Measurements from ENCODE around the gene PPIB.

The PPIB gene

GRCh38 chr15:64153480-64154367 is 9.1 kb downstream of the PPIB start:
- ChIA-PET POLR2A (interaction anchor here (0.6 to 1.3 kb wide), 4 partner anchors 9 to 431 kb away, joined by 3 to 10 read pairs (median 3); no protein-coding TSS in a partner anchor), CTCF (interaction anchor here (0.6 to 5.4 kb wide), 34 partner anchors 8 to 545 kb away, joined by 3 to 59 read pairs (median 4); partner anchors contain the start of genes CIAO2A, PPIB and SNX1)
- TF ChIP-seq, protein P1, sequence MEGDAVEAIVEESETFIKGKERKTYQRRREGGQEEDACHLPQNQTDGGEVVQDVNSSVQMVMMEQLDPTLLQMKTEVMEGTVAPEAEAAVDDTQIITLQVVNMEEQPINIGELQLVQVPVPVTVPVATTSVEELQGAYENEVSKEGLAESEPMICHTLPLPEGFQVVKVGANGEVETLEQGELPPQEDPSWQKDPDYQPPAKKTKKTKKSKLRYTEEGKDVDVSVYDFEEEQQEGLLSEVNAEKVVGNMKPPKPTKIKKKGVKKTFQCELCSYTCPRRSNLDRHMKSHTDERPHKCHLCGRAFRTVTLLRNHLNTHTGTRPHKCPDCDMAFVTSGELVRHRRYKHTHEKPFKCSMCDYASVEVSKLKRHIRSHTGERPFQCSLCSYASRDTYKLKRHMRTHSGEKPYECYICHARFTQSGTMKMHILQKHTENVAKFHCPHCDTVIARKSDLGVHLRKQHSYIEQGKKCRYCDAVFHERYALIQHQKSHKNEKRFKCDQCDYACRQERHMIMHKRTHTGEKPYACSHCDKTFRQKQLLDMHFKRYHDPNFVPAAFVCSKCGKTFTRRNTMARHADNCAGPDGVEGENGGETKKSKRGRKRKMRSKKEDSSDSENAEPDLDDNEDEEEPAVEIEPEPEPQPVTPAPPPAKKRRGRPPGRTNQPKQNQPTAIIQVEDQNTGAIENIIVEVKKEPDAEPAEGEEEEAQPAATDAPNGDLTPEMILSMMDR (IDR thresholded peaks at IDR 0.05; ENCODE audit: control extremely low read depth, extremely low read depth, low read depth, missing control alignments) = peak; percentile 99
- DNase-seq (ENCODE audit: extremely low spot score) = peak; percentile 92

DNA sequence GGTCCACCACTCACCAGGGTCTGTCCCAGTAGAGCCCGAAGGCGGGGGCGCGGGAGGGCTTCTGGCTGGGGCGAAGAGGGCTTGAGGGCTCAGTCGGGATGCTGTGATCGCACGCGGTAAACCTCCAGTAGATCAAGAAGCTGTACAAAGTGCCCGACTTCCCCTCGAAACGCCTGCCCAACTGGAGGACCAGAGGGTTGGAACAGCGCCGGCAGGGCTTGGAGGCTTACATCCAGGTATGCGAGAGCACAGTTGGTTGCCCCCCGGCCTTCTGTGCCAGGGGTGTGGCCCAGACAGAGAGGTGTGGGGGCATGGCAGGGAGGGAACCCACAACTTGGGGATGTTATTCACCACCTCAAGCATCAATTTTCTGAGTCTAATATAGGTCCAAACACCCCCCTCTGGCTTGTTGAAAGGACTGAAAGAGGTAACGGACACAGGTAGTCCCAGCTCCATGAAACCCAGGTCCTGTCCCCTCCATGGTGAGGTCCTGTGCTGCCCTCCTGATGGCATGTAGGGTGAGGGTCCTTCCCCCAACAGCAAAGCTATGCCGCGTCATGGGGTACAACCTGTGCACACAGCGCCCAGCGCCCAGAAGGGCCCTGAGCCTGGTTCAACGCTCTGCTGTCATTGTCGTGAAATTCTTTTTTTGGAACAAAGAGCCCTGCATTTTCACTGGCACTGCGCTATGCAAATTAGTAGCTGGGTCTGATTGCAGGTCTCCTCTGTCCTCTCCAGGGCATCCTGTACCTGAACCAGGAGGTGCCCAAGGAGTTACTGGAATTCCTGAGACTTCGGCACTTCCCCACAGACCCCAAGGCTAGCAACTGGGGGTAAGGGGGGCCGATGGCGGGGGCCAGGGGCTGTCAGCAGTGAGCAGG is 10.1 kb downstream of the PPIB start:
- POLR2A ChIA-PET = interaction anchor here (0.5 to 1.3 kb wide), 4 partner anchors 8 to 106 kb away, joined by 3 to 10 read pairs (median 3); no protein-coding TSS in a partner anchor
- TF ChIP-seq, protein P1 (IDR thresholded peaks at IDR 0.05; ENCODE audit: control extremely low read depth, extremely low read depth, low read depth, missing control alignments) = no peak
- DNase-seq (ENCODE audit: extremely low spot score) = peak; percentile 36

GRCh38 chr15:64151727-64152506 is 10.9 kb downstream of the PPIB start, which contains the start of gene SNX22:
Gene SNX22 (plus strand): TSS chr15:64151731. CDS start chr15:64151776, 45 bp downstream.
- ChIA-PET CTCF (interaction anchor here (0.8 to 5.4 kb wide), 7 partner anchors 7 to 130 kb away, joined by 3 to 59 read pairs (median 20); partner anchors contain the start of genes CIAO2A, PPIB and SNX1), POLR2A (interaction anchor here (0.5 kb wide), 1 partner anchor 107 kb away, joined by 3 read pairs; no protein-coding TSS in a partner anchor)
- TF ChIP-seq, protein P1 (IDR thresholded peaks at IDR 0.05; ENCODE audit: control extremely low read depth, extremely low read depth, low read depth, missing control alignments) = no peak
- peak; percentile 40 for DNase-seq (ENCODE audit: extremely low spot score)

More for the DNA sequence above, 10.1 kb downstream of the PPIB start:
- CTCF ChIA-PET = interaction anchor here (0.6 to 5.4 kb wide), 32 partner anchors 8 to 544 kb away, joined by 3 to 59 read pairs (median 4); partner anchors contain the start of genes CIAO2A, PPIB and SNX1

GRCh38 chr15:64149893-64150578 is 12.8 kb downstream of the PPIB start:
- ChIA-PET POLR2A (interaction anchor here (0.6 to 0.7 kb wide), 4 partner anchors 9 to 659 kb away, joined by 3 to 6 read pairs (median 4); no protein-coding TSS in a partner anchor), CTCF (interaction anchor here (1.0 to 5.4 kb wide), 6 partner anchors 8 to 52 kb away, joined by 3 to 44 read pairs (median 3); partner anchors contain the start of gene PPIB)
- no peak for DNase-seq (ENCODE audit: extremely low spot score)
- TF ChIP-seq, protein P1 (IDR thresholded peaks at IDR 0.05; ENCODE audit: control extremely low read depth, extremely low read depth, low read depth, missing control alignments) = no peak

DNA sequence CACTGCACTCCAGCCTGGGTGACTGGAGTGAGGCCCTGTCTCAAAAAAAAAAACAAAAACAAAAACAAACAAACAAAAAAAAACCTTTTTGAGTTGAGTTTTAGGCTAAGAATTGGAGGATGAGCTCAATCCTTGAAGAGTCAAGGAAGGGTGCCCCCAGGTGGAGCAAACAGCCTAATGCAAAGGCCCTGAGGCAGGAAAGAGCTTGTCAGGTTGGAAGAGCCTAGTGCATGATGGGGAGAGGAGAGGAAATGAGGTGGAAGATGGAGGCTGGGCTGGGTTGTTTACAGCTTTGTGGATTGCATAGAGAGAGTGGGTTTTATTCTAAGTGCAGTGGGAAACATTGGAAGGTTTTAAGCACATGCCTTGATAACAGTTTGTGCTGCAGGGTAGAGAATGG is 13.4 kb downstream of the PPIB start:
- no peak for DNase-seq (ENCODE audit: extremely low spot score)
- ChIA-PET CTCF (interaction anchor here (0.9 to 1.6 kb wide), 11 partner anchors 8 to 540 kb away, joined by 3 to 4 read pairs (median 3); partner anchors contain the start of gene PPIB), POLR2A (interaction anchor here (0.6 to 0.7 kb wide), 3 partner anchors 8 to 318 kb away, joined by 3 to 6 read pairs (median 4); no protein-coding TSS in a partner anchor)
- TF ChIP-seq, protein P1 (IDR thresholded peaks at IDR 0.05; ENCODE audit: control extremely low read depth, extremely low read depth, low read depth, missing control alignments) = no peak
